WTC11 (cell line): Measurements from ENCODE around the gene TRAPPC14. TPM values are rescaled to one million over a fixed set of nuclear protein-coding genes. Genes with fewer than 3 reads are reported as not detected.

Experiments used
- AR ChIP-seq: fragments of 250-450 bp; sonication (Bioruptor Pico); IDR thresholded peaks from 2 replicates; pipeline ENCODE4 v1.9.0; 2021; ENCODE audit warnings: mild to moderate bottlenecking
- CBFB ChIP-seq: sonication (generic); formaldehyde crosslinking; IDR thresholded peaks from 2 replicates; pipeline ENCODE4 v1.8.1; 2022; ENCODE audit warnings: mild to moderate bottlenecking, low read depth, missing genetic modification reagents
- CTCF ChIP-seq: fragments of 200-600 bp; IDR thresholded peaks from 2 replicates; pipeline ENCODE4 v1.8.0; 2022; ENCODE audit warnings: antibody characterized with exemption
- E2F1 ChIP-seq: sonication (generic); formaldehyde crosslinking; IDR thresholded peaks from 2 replicates; pipeline ENCODE4 v1.8.0; 2022; ENCODE audit warnings: mild to moderate bottlenecking, missing genetic modification reagents
- ELF4 ChIP-seq: sonication (generic); formaldehyde crosslinking; IDR thresholded peaks from 2 replicates; pipeline ENCODE4 v1.8.1; 2022; ENCODE audit warnings: low read depth, mild to moderate bottlenecking, moderate library complexity, missing genetic modification reagents
- EMX1 ChIP-seq: fragments of 250-450 bp; sonication (Bioruptor Pico); IDR thresholded peaks from 2 replicates; pipeline ENCODE4 v1.8.0; 2021; ENCODE audit warnings: mild to moderate bottlenecking
- ETV6 ChIP-seq: sonication (generic); formaldehyde crosslinking; IDR thresholded peaks from 2 replicates; pipeline ENCODE4 v1.8.1; 2022; ENCODE audit warnings: mild to moderate bottlenecking, missing genetic modification reagents
- HMGA2 ChIP-seq: fragments of 250-450 bp; sonication (Bioruptor Pico); IDR thresholded peaks from 2 replicates; pipeline ENCODE4 v1.4.0; 2021; ENCODE audit warnings: mild to moderate bottlenecking, moderate library complexity
- IRF2 ChIP-seq: sonication (generic); formaldehyde crosslinking; IDR thresholded peaks from 2 replicates; pipeline ENCODE4 v1.8.0; 2022; ENCODE audit warnings: low read depth, missing genetic modification reagents, borderline replicate concordance
- KAT7 ChIP-seq: sonication (generic); formaldehyde crosslinking; IDR thresholded peaks from 2 replicates; pipeline ENCODE4 v1.8.1; 2023; ENCODE audit warnings: missing genetic modification reagents, mild to moderate bottlenecking, borderline replicate concordance
- MAX ChIP-seq: sonication (generic); formaldehyde crosslinking; IDR thresholded peaks from 2 replicates; pipeline ENCODE4 v1.8.0; 2022; ENCODE audit warnings: mild to moderate bottlenecking, missing genetic modification reagents
- MXD4 ChIP-seq: fragments of 250-450 bp; sonication (Bioruptor Pico); IDR thresholded peaks from 2 replicates; pipeline ENCODE4 v1.8.0; 2021; ENCODE audit warnings: mild to moderate bottlenecking, moderate library complexity, borderline replicate concordance
- MYBL2 ChIP-seq: sonication (generic); formaldehyde crosslinking; IDR thresholded peaks from 2 replicates; pipeline ENCODE4 v1.8.1; 2023; ENCODE audit warnings: mild to moderate bottlenecking, moderate library complexity, missing genetic modification reagents
- NFATC4 ChIP-seq: fragments of 250-450 bp; sonication (Bioruptor Pico); IDR thresholded peaks from 2 replicates; pipeline ENCODE4 v1.9.0; 2021; ENCODE audit warnings: mild to moderate bottlenecking
- RELA ChIP-seq: sonication (generic); formaldehyde crosslinking; IDR thresholded peaks from 2 replicates; pipeline ENCODE4 v1.8.1; 2022; ENCODE audit warnings: missing genetic modification reagents, mild to moderate bottlenecking, borderline replicate concordance
- SMAD4 ChIP-seq: sonication (generic); formaldehyde crosslinking; IDR thresholded peaks from 2 replicates; pipeline ENCODE4 v1.8.0; 2022; ENCODE audit warnings: mild to moderate bottlenecking, missing genetic modification reagents
- STAT6 ChIP-seq: sonication (generic); formaldehyde crosslinking; conservative IDR thresholded peaks from 2 replicates; pipeline ENCODE4 v1.8.1; 2023; ENCODE audit warnings: mild to moderate bottlenecking, low read depth, missing genetic modification reagents, moderate library complexity
- TEAD1 ChIP-seq: sonication (generic); formaldehyde crosslinking; IDR thresholded peaks from 2 replicates; pipeline ENCODE4 v1.8.0; 2022; ENCODE audit warnings: mild to moderate bottlenecking, missing genetic modification reagents
- TEAD4 ChIP-seq: sonication (generic); formaldehyde crosslinking; IDR thresholded peaks from 2 replicates; pipeline ENCODE4 v1.8.0; 2022; ENCODE audit warnings: mild to moderate bottlenecking, missing genetic modification reagents
- TP53 ChIP-seq: sonication (generic); formaldehyde crosslinking; IDR thresholded peaks from 2 replicates; pipeline ENCODE4 v1.8.1; 2023; ENCODE audit warnings: mild to moderate bottlenecking, missing genetic modification reagents
- ZMAT4 ChIP-seq: fragments of 250-450 bp; sonication (Bioruptor Pico); IDR thresholded peaks from 2 replicates; pipeline ENCODE4 v1.9.0; 2021; ENCODE audit warnings: mild to moderate bottlenecking
- ZNF121 ChIP-seq: sonication (generic); formaldehyde crosslinking; IDR thresholded peaks from 2 replicates; pipeline ENCODE4 v1.8.0; 2023; ENCODE audit warnings: missing genetic modification reagents
- ZNF138 ChIP-seq: sonication (generic); formaldehyde crosslinking; conservative IDR thresholded peaks from 2 replicates; pipeline ENCODE4 v1.8.1; 2022; ENCODE audit warnings: mild to moderate bottlenecking, moderate library complexity, missing genetic modification reagents
- ZNF219 ChIP-seq: sonication (generic); formaldehyde crosslinking; IDR thresholded peaks from 2 replicates; pipeline ENCODE4 v1.8.0; 2023; ENCODE audit warnings: missing genetic modification reagents, mild to moderate bottlenecking, borderline replicate concordance
- ZNF232 ChIP-seq: sonication (generic); formaldehyde crosslinking; IDR thresholded peaks from 2 replicates; pipeline ENCODE4 v1.8.0; 2022; ENCODE audit warnings: mild to moderate bottlenecking, missing genetic modification reagents
- ZNF317 ChIP-seq: sonication (generic); formaldehyde crosslinking; IDR thresholded peaks from 2 replicates; pipeline ENCODE4 v1.8.1; 2023; ENCODE audit warnings: low read depth, mild to moderate bottlenecking, moderate library complexity, missing genetic modification reagents, borderline replicate concordance
- ZNF423 ChIP-seq: fragments of 250-450 bp; sonication (Bioruptor Pico); IDR thresholded peaks from 2 replicates; pipeline ENCODE4 v2.1.2; 2022; ENCODE audit warnings: mild to moderate bottlenecking, moderate library complexity
- ZNF425 ChIP-seq: fragments of 250-450 bp; sonication (Bioruptor Pico); conservative IDR thresholded peaks from 2 replicates; pipeline ENCODE4 v1.9.0; 2021; ENCODE audit warnings: mild to moderate bottlenecking
- total RNA-seq: library from RNA; stranded (reverse); gene quantifications from 3 replicates; pipeline ENCODE4 v1.2.3, GENCODE V29; 2021

Gene TRAPPC14
- total RNA-seq, 1 experiment from 2014 or later = 28.0 TPM

GRCh38 chr7:100177045-100178001 lies 18.8 kb upstream of the TRAPPC14 start, which contains the start of the genes GPC2 and STAG3 (continued):
- peak; percentile 97 for TF ChIP-seq RELA
- TF ChIP-seq ZNF423 (CRISPR knock-in tag) = no peak
- TF ChIP-seq ZNF317 (CRISPR knock-in tag) = peak; percentile 75
- peak; percentile 97 for TF ChIP-seq E2F1 (CRISPR knock-in tag)
- TF ChIP-seq ZMAT4 (CRISPR knock-in tag) = no peak
- TF ChIP-seq NFATC4 (CRISPR knock-in tag) = no peak
- peak; percentile 96 for TF ChIP-seq TEAD1
- TF ChIP-seq ETV6 (CRISPR knock-in tag) = peak; percentile 97
- TF ChIP-seq CBFB = peak; percentile 69; the same call in 1 of the 2 replicates
- TF ChIP-seq CTCF = no peak
- TF ChIP-seq IRF2 = 0 out of 2 replicates have a peak, but pooled peaks have one; percentile 83
- TF ChIP-seq STAT6 (CRISPR knock-in tag) = no peak
- peak; percentile 64; the same call in 1 of the 2 replicates for TF ChIP-seq TEAD4 (CRISPR knock-in tag)
- TF ChIP-seq ZNF219 (CRISPR knock-in tag) = 0 out of 2 replicates have a peak, but pooled peaks have one; percentile 60
- no peak for TF ChIP-seq MXD4 (CRISPR knock-in tag)
- peak; percentile 99 for TF ChIP-seq MAX
- TF ChIP-seq AR = no peak
- peak; percentile 91 for TF ChIP-seq SMAD4 (CRISPR knock-in tag)
- peak; percentile 98 for TF ChIP-seq ZNF232 (CRISPR knock-in tag)
- TF ChIP-seq MYBL2 (CRISPR knock-in tag) = peak; percentile 97
- TF ChIP-seq ELF4 (CRISPR knock-in tag) = peak; percentile 79; the same call in 1 of the 2 replicates
- no peak for TF ChIP-seq KAT7
- peak; percentile 97 for TF ChIP-seq TP53 (CRISPR knock-in tag)
- TF ChIP-seq ZNF425 = no peak
- 0 out of 2 replicates have a peak, but pooled peaks have one; percentile 46 for TF ChIP-seq ZNF121 (CRISPR knock-in tag)
- peak; percentile 86; the same call in 1 of the 2 replicates for TF ChIP-seq ZNF138 (CRISPR knock-in tag)
- no peak for TF ChIP-seq HMGA2 (CRISPR knock-in tag)
- TF ChIP-seq EMX1 (CRISPR knock-in tag) = no peak
